ENCODE measurements around the gene WFS1. TPM values are rescaled to one million over a fixed set of nuclear protein-coding genes. Genes with fewer than 3 reads are reported as not detected.

WFS1 gene
- total RNA-seq, 1 donor from 2014 or later, result 14.3 TPM

DNA sequence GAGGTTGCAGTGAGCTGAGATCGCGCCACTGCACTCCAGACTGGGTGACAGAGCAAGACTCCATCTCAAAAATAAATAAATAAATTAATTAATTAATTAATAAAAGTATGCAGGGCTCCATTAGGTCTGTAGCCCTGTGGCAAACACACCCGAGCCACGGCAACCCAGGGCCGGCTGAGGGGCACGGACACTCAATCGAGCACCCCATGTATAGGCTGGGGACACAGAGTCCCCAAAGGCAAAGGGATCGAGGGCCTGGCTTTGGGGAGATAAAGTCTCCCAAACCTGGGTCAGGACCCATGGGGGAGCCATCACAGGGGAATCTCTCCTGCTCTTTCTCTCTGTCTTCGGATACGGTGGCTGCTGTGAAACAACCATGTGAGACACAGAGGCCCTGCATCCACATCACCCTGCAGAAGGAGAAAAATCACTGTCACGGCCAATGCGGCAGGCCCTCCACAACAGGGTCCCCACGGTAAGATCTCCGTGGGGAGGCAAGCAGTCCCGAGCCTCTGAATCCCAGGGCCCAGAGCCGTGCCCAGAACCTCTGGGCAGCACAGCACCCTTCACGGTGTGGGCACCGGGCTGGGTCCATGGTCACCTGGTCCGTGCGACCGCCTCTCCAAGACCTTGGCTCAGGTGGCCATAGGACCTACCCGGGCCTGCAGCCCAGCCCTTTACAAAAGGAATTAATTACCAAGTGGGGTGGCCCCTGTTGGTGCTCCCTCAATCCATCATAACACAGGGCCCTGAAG is 81.8 kb downstream of the WFS1 start:
- no peak for DNase-seq (ENCODE audit: low spot score)

DNA sequence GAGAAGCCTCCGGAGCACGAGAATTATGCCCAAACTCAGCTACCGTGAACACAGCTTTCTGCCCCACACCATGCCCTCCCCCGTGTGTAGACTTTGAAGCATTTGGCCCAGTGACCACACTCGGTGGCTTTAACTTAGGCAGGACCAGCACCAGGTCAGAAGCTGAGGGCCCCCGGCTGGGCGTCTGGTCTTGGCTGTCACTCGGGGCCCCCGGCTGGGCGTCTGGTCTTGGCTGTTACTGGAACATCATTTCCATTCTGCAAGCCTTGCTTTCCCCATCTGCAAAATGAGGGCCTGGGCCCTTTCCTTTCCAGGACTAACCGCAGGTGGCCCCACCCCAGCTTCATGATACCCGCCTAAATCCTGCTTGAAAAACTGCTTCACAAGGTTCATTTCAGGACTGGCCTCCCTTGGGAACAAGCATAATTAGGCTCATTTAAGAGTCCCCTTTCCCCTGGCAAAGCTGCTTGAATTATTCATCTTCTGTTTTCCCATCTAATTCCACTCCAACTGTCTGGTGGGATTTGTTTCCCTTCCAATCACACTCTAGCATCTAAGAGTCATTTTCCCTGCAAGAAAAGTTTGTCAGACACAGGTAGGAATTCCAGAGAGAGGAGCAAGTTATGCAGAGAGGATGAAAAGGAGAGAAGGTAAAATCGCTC is 82.5 kb downstream of the WFS1 start:
- ATAC-seq (no peak), DNase-seq (ENCODE audit: low spot score) (no peak)

More for the DNA sequence above, 81.8 kb downstream of the WFS1 start:
- ATAC-seq, result no peak

Other genes starting within 250 kb of the WFS1 start
- not detected for gene JAKMIP1, start 69.3 kb upstream of the WFS1 start, total RNA-seq
- 0.13 TPM for gene PPP2R2C, start 202.8 kb downstream of the WFS1 start, total RNA-seq

All from left lobe of liver (tissue), 2 donors.